CD14-positive monocyte (primary cell): ENCODE results near the gene SMAD1. TPM values are rescaled to one million over a fixed set of nuclear protein-coding genes. Genes with fewer than 3 reads are reported as not detected.

Experiments used
- DNase-seq, 3 donors: peaks; one replicate each; pipeline ENCODE4 v3.0.0-alpha.2; 2011 to 2022
- H2AFZ ChIP-seq: 2 replicates; pipeline ENCODE4 v1.6.0; 2012; ENCODE audit warnings: mild to moderate bottlenecking, low read depth, low read length, inconsistent platforms; ENCODE audit not compliant: insufficient read depth, poor library complexity, severe bottlenecking
- H3K27ac ChIP-seq, 2 donors: 1 replicate in 1 of 2; 2 replicates in 1 of 2; pipeline ENCODE4 v1.5.1; 2012 to 2013; ENCODE audit warnings: low read length in 2 of 2, control low read depth in 1 of 2, inconsistent platforms in 1 of 2, low read depth in 1 of 2, mild to moderate bottlenecking in 1 of 2
- H3K27me3 ChIP-seq, 2 donors: one replicate each; pipeline versions ENCODE4 v1.6.0 to v1.6.1; 2011 to 2013; ENCODE audit warnings: low read length in 2 of 2; ENCODE audit not compliant: control insufficient read depth in 2 of 2, insufficient read depth in 2 of 2
- H3K36me3 ChIP-seq, 2 donors: replicated peaks in 1 of 2; 1 replicate in 1 of 2; 2 replicates in 1 of 2; pipeline versions ENCODE4 v1.5.1 to v1.6.1; 2012 to 2013; ENCODE audit warnings: low read length in 2 of 2, control low read depth in 1 of 2, inconsistent platforms in 1 of 2, mild to moderate bottlenecking in 1 of 2; ENCODE audit not compliant: insufficient read depth in 2 of 2, control insufficient read depth in 1 of 2
- H3K4me1 ChIP-seq, 2 donors: 1 replicate in 1 of 2; 2 replicates in 1 of 2; pipeline versions ENCODE4 v1.5.1 to v1.6.1; 2012 to 2013; ENCODE audit warnings: low read length in 2 of 2, control low read depth in 1 of 2, inconsistent platforms in 1 of 2, mild to moderate bottlenecking in 1 of 2, moderate library complexity in 1 of 2; ENCODE audit not compliant: insufficient read depth in 2 of 2, control insufficient read depth in 1 of 2
- H3K4me2 ChIP-seq: replicated peaks from 2 replicates; pipeline ENCODE3; 2012; ENCODE audit warnings: low read length, moderate library complexity, mild to moderate bottlenecking; ENCODE audit not compliant: poor library complexity, severe bottlenecking; ENCODE audit errors: extremely low read depth
- H3K4me3 ChIP-seq, 3 experiments: fragments of 200-600 bp in 1 of 3; sonication (generic) in 1 of 3; replicated peaks in 1 of 3; 1 replicate in 2 of 3; 2 replicates in 1 of 3; pipeline ENCODE4 v1.5.1; 2011 to 2013; ENCODE audit warnings: low read length in 3 of 3, mild to moderate bottlenecking in 3 of 3, control low read depth in 2 of 3, low read depth in 2 of 3, inconsistent platforms in 1 of 3, moderate library complexity in 1 of 3
- H3K79me2 ChIP-seq: 2 replicates; pipeline ENCODE4 v1.6.0; 2012; ENCODE audit warnings: mild to moderate bottlenecking, control low read depth, inconsistent platforms, low read length, moderate library complexity; ENCODE audit not compliant: insufficient read depth
- H3K9ac ChIP-seq: 2 replicates; pipeline ENCODE4 v1.6.0; 2017; ENCODE audit warnings: low read length, mild to moderate bottlenecking; ENCODE audit not compliant: insufficient read depth, poor library complexity, severe bottlenecking
- H3K9me3 ChIP-seq, 2 donors: replicated peaks in 1 of 2; 1 replicate in 1 of 2; 2 replicates in 1 of 2; pipeline versions ENCODE4 v1.5.1 to v1.6.1; 2012 to 2013; ENCODE audit warnings: low read length in 2 of 2, control low read depth in 1 of 2; ENCODE audit not compliant: control insufficient read depth in 1 of 2, insufficient read depth in 1 of 2
- H4K20me1 ChIP-seq: 2 replicates; pipeline ENCODE4 v1.6.0; 2012; ENCODE audit warnings: mild to moderate bottlenecking, low read length, control low read depth, moderate library complexity; ENCODE audit not compliant: insufficient read depth
- H3K27ac Mint-ChIP-seq, 7 donors: one replicate each; pipeline ENCODE4 v1.8.0; 2020; ENCODE audit warnings: mild to moderate bottlenecking in 7 of 7, mixed read lengths in 7 of 7, moderate library complexity in 6 of 7, inconsistent platforms in 2 of 7
- H3K27me3 Mint-ChIP-seq, 3 donors: one replicate each; pipeline ENCODE4 v1.8.0; 2021 to 2022; ENCODE audit warnings: low read depth in 3 of 3, mild to moderate bottlenecking in 3 of 3, mixed read lengths in 3 of 3, moderate library complexity in 3 of 3, inconsistent platforms in 1 of 3
- H3K36me3 Mint-ChIP-seq, 2 donors: one replicate each; pipeline ENCODE4 v1.8.0; 2020; ENCODE audit warnings: mixed read lengths in 2 of 2, inconsistent platforms in 1 of 2, mild to moderate bottlenecking in 1 of 2
- H3K4me1 Mint-ChIP-seq: one replicate; pipeline ENCODE4 v1.8.0; 2020; ENCODE audit warnings: mild to moderate bottlenecking, mixed read lengths
- H3K4me3 Mint-ChIP-seq, 2 donors: one replicate each; pipeline ENCODE4 v1.8.0; 2020; ENCODE audit warnings: mild to moderate bottlenecking in 2 of 2, mixed read lengths in 2 of 2, moderate library complexity in 1 of 2
- H3K9me3 Mint-ChIP-seq, 7 donors: one replicate each; pipeline ENCODE4 v1.8.0; 2020 to 2022; ENCODE audit warnings: mixed read lengths in 7 of 7, mild to moderate bottlenecking in 6 of 7, moderate library complexity in 6 of 7, inconsistent platforms in 2 of 7
- WGBS: methylation state at CpG from one replicate; pipeline ENCODE4 v1.1.5; 2013; ENCODE audit warnings: missing lambda C conversion rate; ENCODE audit not compliant: insufficient coverage; 5-methylcytosine and 5-hydroxymethylcytosine counted together
- intact Hi-C, 2 donors: fragments of 100-400 bp; cut with micrococcal nuclease; formaldehyde crosslinking; loops; one replicate each; pipeline versions ENCODE4 v1.15.0 to v1.15.1; 2023
- polyA plus RNA-seq, 3 donors: library from polyadenylated mRNA; depleted of rRNA in 1 of 3; unstranded in 2 of 3; stranded (reverse) in 1 of 3; fragments of 300-500 nt in 2 of 3; fragments of >200 nt in 1 of 3; fragmentation: Illumina TruSeq in 2 of 3; gene quantifications; 1 replicate in 2 of 3; 2 replicates in 1 of 3; pipeline ENCODE4 v1.2.3, GENCODE V29; 2012 to 2021
- TF ChIP-seq, protein P1 (sequence below): fragments of 200-600 bp; IDR thresholded peaks from one replicate; pipeline ENCODE4 v1.8.0; 2022; ENCODE audit warnings: antibody characterized with exemption, mild to moderate bottlenecking

Gene SMAD1
- polyA plus RNA-seq, 3 donors = 8.2 to 14.4 (median 8.7) TPM

GRCh38 chr4:145496292-145496691 lies 14.6 kb downstream of the SMAD1 start:
- 83% methylated on average over 1 of the region's 5 CpGs for WGBS
- intact Hi-C loops = no loop called here
- Mint-ChIP-seq H3K9me3 (no peaks in the 10 kb centered on the region), H3K4me1 (peaks cover 17% of the 10 kb centered on the region), H3K36me3 (peaks cover 0 to 4% of the 10 kb centered on the region in 2 donors), H3K4me3 (no peak overlapping the region), H3K27ac (no peak overlapping the region), H3K27me3 (peaks cover 0 to 3% (median 0%) of the 10 kb centered on the region in 3 donors)
- no peak overlapping the region for H3K9ac ChIP-seq
- TF ChIP-seq, protein P1, sequence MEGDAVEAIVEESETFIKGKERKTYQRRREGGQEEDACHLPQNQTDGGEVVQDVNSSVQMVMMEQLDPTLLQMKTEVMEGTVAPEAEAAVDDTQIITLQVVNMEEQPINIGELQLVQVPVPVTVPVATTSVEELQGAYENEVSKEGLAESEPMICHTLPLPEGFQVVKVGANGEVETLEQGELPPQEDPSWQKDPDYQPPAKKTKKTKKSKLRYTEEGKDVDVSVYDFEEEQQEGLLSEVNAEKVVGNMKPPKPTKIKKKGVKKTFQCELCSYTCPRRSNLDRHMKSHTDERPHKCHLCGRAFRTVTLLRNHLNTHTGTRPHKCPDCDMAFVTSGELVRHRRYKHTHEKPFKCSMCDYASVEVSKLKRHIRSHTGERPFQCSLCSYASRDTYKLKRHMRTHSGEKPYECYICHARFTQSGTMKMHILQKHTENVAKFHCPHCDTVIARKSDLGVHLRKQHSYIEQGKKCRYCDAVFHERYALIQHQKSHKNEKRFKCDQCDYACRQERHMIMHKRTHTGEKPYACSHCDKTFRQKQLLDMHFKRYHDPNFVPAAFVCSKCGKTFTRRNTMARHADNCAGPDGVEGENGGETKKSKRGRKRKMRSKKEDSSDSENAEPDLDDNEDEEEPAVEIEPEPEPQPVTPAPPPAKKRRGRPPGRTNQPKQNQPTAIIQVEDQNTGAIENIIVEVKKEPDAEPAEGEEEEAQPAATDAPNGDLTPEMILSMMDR = no peak
- peaks cover 4 to 8% of the 10 kb centered on the region in 2 donors for H3K4me1 ChIP-seq
- no peak overlapping the region for H3K4me3 ChIP-seq
- H3K79me2 ChIP-seq = peaks cover 4% of the 10 kb centered on the region
- H3K9me3 ChIP-seq = no peaks in the 10 kb centered on the region
- no peaks in the 10 kb centered on the region for H3K36me3 ChIP-seq
- H4K20me1 ChIP-seq = peaks cover 34% of the 10 kb centered on the region
- H3K27ac ChIP-seq = no peak overlapping the region
- DNase-seq = no peak
- no peak overlapping the region for H3K4me2 ChIP-seq
- no peak overlapping the region for H2AFZ ChIP-seq
- H3K27me3 ChIP-seq = no peaks in the 10 kb centered on the region

- DNase-seq = no peak
- H3K4me1 ChIP-seq = peaks cover 4 to 8% of the 10 kb centered on the region in 2 donors
- intact Hi-C loops = no loop called here
- H3K4me3 ChIP-seq = no peak overlapping the region
- H3K79me2 ChIP-seq = no peaks in the 10 kb centered on the region
- Mint-ChIP-seq H3K27me3 (peaks cover 0 to 3% (median 0%) of the 10 kb centered on the region in 3 donors), H3K27ac (no peak overlapping the region), H3K9me3 (no peaks in the 10 kb centered on the region), H3K4me1 (peaks cover 17% of the 10 kb centered on the region), H3K4me3 (no peak overlapping the region), H3K36me3 (peaks cover 0 to 4% of the 10 kb centered on the region in 2 donors)
- WGBS = 97% methylated on average over 6 of the region's 9 CpGs
- H2AFZ ChIP-seq = no peak overlapping the region
- TF ChIP-seq, protein P1 = no peak
- no peaks in the 10 kb centered on the region for H3K36me3 ChIP-seq
- no peaks in the 10 kb centered on the region for H3K9me3 ChIP-seq
- no peak overlapping the region for H3K9ac ChIP-seq
- no peaks in the 10 kb centered on the region for H3K27me3 ChIP-seq
- no peak overlapping the region for H3K27ac ChIP-seq
- no peak overlapping the region for H3K4me2 ChIP-seq
- H4K20me1 ChIP-seq = peaks cover 34% of the 10 kb centered on the region
Measured at GRCh38 chr4:145497199-145498149, 15.8 kb downstream of the SMAD1 start.
